HCT116 (cell line): ENCODE data around the gene RNU6-9. TPM values are rescaled to one million over a fixed set of nuclear protein-coding genes. Genes with fewer than 3 reads are reported as not detected.
A peak's percentile ranks its signal among the peaks of the same experiment; 100 is the strongest.

Experiments used
- ATAC-seq: fragments of 200-7000 bp; cut with Tn5 transposase; 2 replicates; pipeline ENCODE4 v1.9.1; 2020; ENCODE audit warnings: mild to moderate bottlenecking, moderate library complexity
- BruUV-seq: library from RNA; stranded (reverse); fragments of 400-500 nt; replicated peaks from 2 replicates; lab custom pipeline; 2021; lab: Mats Ljungman, UMichigan
- CTCF ChIA-PET: fragments of 300-600 bp; sonication (Branson Sonifier 250); formaldehyde crosslinking; loops from one replicate; lab custom pipeline; 2021; ENCODE audit warnings: antibody characterized with exemption; lab: Charles Lee
- POLR2A ChIA-PET: fragments of 300-600, 350-600 bp; sonication (Branson Sonifier 250); formaldehyde crosslinking; loops from one replicate; lab custom pipeline; 2021; ENCODE audit warnings: antibody characterized with exemption; lab: Charles Lee
- RAD21 ChIA-PET, 2 experiments: fragments of 300-600 bp; sonication (Branson Sonifier 250); formaldehyde crosslinking; loops; one replicate each; lab custom pipeline; 2023; ENCODE audit warnings: low total read pairs in 2 of 2; ENCODE audit not compliant: uncharacterized antibody in 2 of 2, unreplicated experiment in 2 of 2, low non-redundant PET in 1 of 2; lab: Charles Lee
- DNase-seq: peaks from one replicate; pipeline ENCODE4 v3.0.0-alpha.2; 2010; ENCODE audit warnings: low read depth, low spot score
- H2AFZ ChIP-seq: fragments of 200-600 bp; shearing (Covaris generic), sonication (generic); 2 replicates; pipeline ENCODE4 v1.6.1; 2017; ENCODE audit warnings: low read depth, mixed run types, mixed read lengths, antibody characterized with exemption, low read length; ENCODE audit not compliant: poor library complexity, severe bottlenecking
- H3K27ac ChIP-seq: 2 replicates; pipeline ENCODE4 v1.5.1; 2012; ENCODE audit warnings: low read depth, low read length
- H3K27me3 ChIP-seq: fragments of 200-600 bp; sonication (generic); 2 replicates; pipeline ENCODE4 v1.6.1; 2016; ENCODE audit warnings: mixed run types, low read length, mixed read lengths; ENCODE audit not compliant: insufficient read depth
- H3K36me3 ChIP-seq, 2 experiments: fragments of 200-500 bp in 1 of 2; fragments of 200-600 bp in 1 of 2; sonication (Bioruptor generic) in 1 of 2; sonication (generic) in 1 of 2; 2 replicates each; pipeline versions ENCODE4 v1.5.1 to v1.6.1; 2014 to 2016; ENCODE audit warnings: low read length in 2 of 2, inconsistent platforms in 1 of 2, mixed read lengths in 1 of 2, mixed run types in 1 of 2; ENCODE audit not compliant: insufficient read depth in 2 of 2, control insufficient read depth in 1 of 2
- H3K4me1 ChIP-seq, 2 experiments: fragments of 200-600 bp in 1 of 2; sonication (generic) in 1 of 2; 2 replicates each; pipeline versions ENCODE4 v1.5.1 to v1.6.1; 2012 to 2017; ENCODE audit warnings: low read length in 2 of 2, inconsistent platforms in 1 of 2, mild to moderate bottlenecking in 1 of 2, mixed read lengths in 1 of 2, mixed run types in 1 of 2, moderate library complexity in 1 of 2; ENCODE audit not compliant: insufficient read depth in 2 of 2, control insufficient read depth in 1 of 2
- H3K4me2 ChIP-seq: fragments of 200-600 bp; sonication (generic); 2 replicates; pipeline ENCODE4 v1.6.1; 2017; ENCODE audit warnings: mixed run types, low read length, mixed read lengths
- H3K4me3 ChIP-seq, 2 experiments: fragments of 200-600 bp in 1 of 2; sonication (generic) in 1 of 2; replicated peaks in 1 of 2; 2 replicates each; pipeline ENCODE4 v1.5.1; 2011 to 2016; ENCODE audit warnings: low read length in 2 of 2, control low read depth in 1 of 2, low read depth in 1 of 2, mild to moderate bottlenecking in 1 of 2, mixed read lengths in 1 of 2, mixed run types in 1 of 2
- H3K79me2 ChIP-seq: fragments of 200-600 bp; sonication (generic); 2 replicates; pipeline ENCODE4 v1.6.1; 2017; ENCODE audit warnings: mild to moderate bottlenecking, mixed run types, low read length, moderate library complexity, mixed read lengths; ENCODE audit not compliant: insufficient read depth
- H3K9ac ChIP-seq: fragments of 200-600 bp; sonication (generic); 2 replicates; pipeline ENCODE4 v1.6.1; 2016; ENCODE audit warnings: low read length, mixed read lengths
- H3K9me2 ChIP-seq: fragments of 200-600 bp; sonication (generic), shearing (Covaris generic); 2 replicates; pipeline ENCODE4 v1.6.1; 2017; ENCODE audit warnings: mixed run types, mild to moderate bottlenecking, moderate library complexity; ENCODE audit not compliant: insufficient read depth
- H3K9me3 ChIP-seq, 2 experiments: fragments of 200-500 bp in 1 of 2; fragments of 200-600 bp in 1 of 2; sonication (Bioruptor generic) in 1 of 2; sonication (generic) in 1 of 2; 2 replicates each; pipeline ENCODE4 v1.6.1; 2014 to 2017; ENCODE audit warnings: low read length in 2 of 2, mixed read lengths in 2 of 2, inconsistent platforms in 1 of 2, low read depth in 1 of 2, mild to moderate bottlenecking in 1 of 2, mixed run types in 1 of 2, moderate library complexity in 1 of 2; ENCODE audit not compliant: control insufficient read depth in 1 of 2, insufficient read depth in 1 of 2
- H4K20me1 ChIP-seq: fragments of 200-600 bp; sonication (generic), shearing (Covaris generic); 2 replicates; pipeline ENCODE4 v1.6.1; 2017; ENCODE audit warnings: mixed run types, mild to moderate bottlenecking, moderate library complexity; ENCODE audit not compliant: insufficient read depth
- ATF3 ChIP-seq: IDR thresholded peaks from 2 replicates; pipeline ENCODE4 v1.6.1; 2012
- CBX3 ChIP-seq: IDR thresholded peaks from 2 replicates; pipeline ENCODE4 v1.6.1; 2012; ENCODE audit warnings: low read depth
- CEBPB ChIP-seq: IDR thresholded peaks from 2 replicates; pipeline ENCODE4 v1.6.1; 2012; ENCODE audit warnings: low read depth
- CTCF ChIP-seq, 3 experiments: fragments of 200-600 bp in 1 of 3; sonication (generic) in 1 of 3; IDR thresholded peaks in 2 of 3; conservative IDR thresholded peaks in 1 of 3; 2 replicates each; pipeline ENCODE4 v1.5.1; 2012 to 2017; ENCODE audit warnings: low read depth in 2 of 3, low read length in 2 of 3, antibody characterized with exemption in 1 of 3, borderline replicate concordance in 1 of 3, control low read depth in 1 of 3, mild to moderate bottlenecking in 1 of 3, mixed read lengths in 1 of 3, mixed run types in 1 of 3, moderate library complexity in 1 of 3; ENCODE audit not compliant: insufficient read depth in 1 of 3
- EGR1 ChIP-seq: IDR thresholded peaks from 2 replicates; pipeline ENCODE4 v1.6.1; 2012; ENCODE audit warnings: low read depth
- ELF1 ChIP-seq: IDR thresholded peaks from 2 replicates; pipeline ENCODE4 v1.6.1; 2012; ENCODE audit warnings: low read depth, borderline replicate concordance
- EZH2phosphoT487 ChIP-seq: fragments of 200-600 bp; IDR thresholded peaks from 2 replicates; pipeline ENCODE4 v1.6.1; 2018; ENCODE audit warnings: antibody characterized with exemption, borderline replicate concordance
- FOSL1 ChIP-seq: IDR thresholded peaks from 2 replicates; pipeline ENCODE4 v1.6.1; 2012; ENCODE audit warnings: low read depth
- JUND ChIP-seq: IDR thresholded peaks from 2 replicates; pipeline ENCODE4 v1.6.1; 2012
- POLR2A ChIP-seq: IDR thresholded peaks from 2 replicates; pipeline ENCODE4 v1.7.0; 2011; ENCODE audit warnings: borderline replicate concordance; ENCODE audit not compliant: insufficient read depth, insufficient read length; ENCODE audit errors: extremely low read depth
- RAD21 ChIP-seq: IDR thresholded peaks from 2 replicates; pipeline ENCODE4 v1.6.1; 2012; ENCODE audit warnings: low read depth, mild to moderate bottlenecking
- SIN3A ChIP-seq: IDR thresholded peaks from 2 replicates; pipeline ENCODE4 v1.6.1; 2012; ENCODE audit warnings: low read depth
- SP1 ChIP-seq: IDR thresholded peaks from 2 replicates; pipeline ENCODE4 v1.6.1; 2012; ENCODE audit warnings: low read depth
- SRF ChIP-seq: IDR thresholded peaks from 2 replicates; pipeline ENCODE4 v1.6.1; 2012; ENCODE audit warnings: low read depth
- YY1 ChIP-seq: IDR thresholded peaks from 2 replicates; pipeline ENCODE4 v1.6.1; 2011; ENCODE audit warnings: low read length, low read depth, moderate library complexity, mild to moderate bottlenecking; ENCODE audit not compliant: insufficient replicate concordance; ENCODE audit errors: extremely low read depth
- ZBTB33 ChIP-seq: IDR thresholded peaks from 2 replicates; pipeline ENCODE4 v1.6.1; 2011; ENCODE audit warnings: mild to moderate bottlenecking, low read length, moderate library complexity; ENCODE audit not compliant: insufficient replicate concordance; ENCODE audit errors: extremely low read depth
- ZFX ChIP-seq: fragments of 450-650 bp; IDR thresholded peaks from 2 replicates; pipeline ENCODE4 v1.6.1; 2017
- ZNF274 ChIP-seq: fragments of 200-500 bp; sonication (Bioruptor generic); IDR thresholded peaks from 2 replicates; pipeline ENCODE4 v1.6.1; 2014; ENCODE audit warnings: mild to moderate bottlenecking, low read depth, low read length, inconsistent platforms
- intact Hi-C: fragments of 100-400 bp; cut with micrococcal nuclease; formaldehyde crosslinking; loops from 2 replicates; pipeline ENCODE4 v1.10.0; 2022
- total RNA-seq: library from RNA; stranded (reverse); gene quantifications from one replicate; pipeline ENCODE4 v1.2.1, GENCODE V29; 2021; ENCODE audit not compliant: unreplicated experiment
- TF ChIP-seq, protein P1 (sequence below): IDR thresholded peaks from 2 replicates; pipeline ENCODE4 v1.6.1; 2012
- TF ChIP-seq, protein P2 (sequence below): IDR thresholded peaks from 2 replicates; pipeline ENCODE4 v1.6.1; 2012; ENCODE audit warnings: low read depth

Gene RNU6-9
- total RNA-seq, 1 experiment from 2014 or later: not detected

DNA sequence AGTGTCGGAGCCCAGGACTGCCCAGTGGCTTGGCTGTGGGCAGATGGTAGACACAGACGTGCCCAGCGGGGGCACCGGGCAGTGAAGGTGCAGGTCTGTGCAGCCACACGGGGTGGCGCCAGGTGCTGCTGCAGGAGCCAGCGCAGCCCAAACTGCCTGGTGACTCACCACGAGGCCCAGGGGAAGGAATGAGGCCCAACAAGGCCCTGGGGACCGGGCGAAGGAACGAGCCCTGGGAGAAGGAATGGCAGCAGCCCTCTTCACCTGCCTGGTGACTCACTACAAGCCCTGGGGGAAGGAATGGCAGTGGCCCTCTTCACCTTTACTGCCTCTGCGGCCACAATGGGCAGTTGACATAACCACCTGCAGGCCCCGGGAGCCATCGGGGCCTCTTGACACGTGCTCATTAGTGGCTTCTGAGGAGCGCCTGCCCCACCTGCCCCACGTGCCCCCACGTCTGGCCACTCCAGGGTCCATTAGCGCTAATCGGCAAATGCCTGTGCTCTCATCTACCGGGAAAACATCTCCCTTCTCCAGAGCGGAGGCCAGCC is 9.5 kb upstream of the RNU6-9 start:
- Histone ChIP-seq H3K9me2 (no peaks in the 10 kb centered on the region), H3K27ac (peak overlapping the region; percentile 77), H4K20me1 (no peaks in the 10 kb centered on the region), H3K79me2 (no peaks in the 10 kb centered on the region), H2AFZ (no peak overlapping the region), H3K27me3 (no peaks in the 10 kb centered on the region), H3K9me3 (no peaks in the 10 kb centered on the region), H3K4me3 (no peak overlapping the region), H3K36me3 (peaks cover 5 to 11% of the 10 kb centered on the region in 2 experiments; a peak in 3 of 4 replicates), H3K4me2 (peak overlapping the region; percentile 60), H3K4me1 (peaks cover 20 to 22% of the 10 kb centered on the region in 2 experiments), H3K9ac (peak overlapping the region; percentile 57)
- ChIA-PET POLR2A (no interaction called here), RAD21 (interaction anchor here in 1 of 2 experiments (0.8 kb wide), 1 partner anchor 10 kb away, joined by 3 read pairs; the partner anchor contains the start of gene RNU6-9), CTCF (no interaction called here)
- DNase-seq (peak; percentile 91), ATAC-seq (peak; percentile 95)
- intact Hi-C loops: loop anchor here (1.0 to 2.0 kb wide), 2 partner anchors 25 to 34 kb away; partner anchors contain the start of gene KISS1R
- no TSS peak for BruUV-seq
- TF ChIP-seq, protein P1, sequence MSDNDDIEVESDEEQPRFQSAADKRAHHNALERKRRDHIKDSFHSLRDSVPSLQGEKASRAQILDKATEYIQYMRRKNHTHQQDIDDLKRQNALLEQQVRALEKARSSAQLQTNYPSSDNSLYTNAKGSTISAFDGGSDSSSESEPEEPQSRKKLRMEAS: peak; percentile 96
- TF ChIP-seq SRF: no peak; the same call in 1 of the 2 replicates
- no peak for TF ChIP-seq ELF1
- peak; percentile 96 for TF ChIP-seq RAD21
- TF ChIP-seq SP1: peak; percentile 85
- no peak for TF ChIP-seq CEBPB
- TF ChIP-seq ZNF274: no peak
- TF ChIP-seq JUND: peak; percentile 95
- TF ChIP-seq CBX3: peak; percentile 97
- TF ChIP-seq ZFX: peak; percentile 70; the same call in 1 of the 2 replicates
- no peak for TF ChIP-seq ATF3
- peak; percentile 20 for TF ChIP-seq YY1
- peak; percentile 72 to 90 (median 80) for TF ChIP-seq CTCF (IDR thresholded peaks at IDR 0.05 in 2 of 3, conservative IDR thresholded peaks at IDR 0.05 in 1 of 3; ENCODE audit: borderline replicate concordance in 1 of 3, insufficient read depth in 1 of 3, low read depth in 2 of 3, low read length in 2 of 3)
- TF ChIP-seq EGR1: no peak
- TF ChIP-seq SIN3A: no peak; the same call in none of the 2 replicates
- TF ChIP-seq, protein P2, sequence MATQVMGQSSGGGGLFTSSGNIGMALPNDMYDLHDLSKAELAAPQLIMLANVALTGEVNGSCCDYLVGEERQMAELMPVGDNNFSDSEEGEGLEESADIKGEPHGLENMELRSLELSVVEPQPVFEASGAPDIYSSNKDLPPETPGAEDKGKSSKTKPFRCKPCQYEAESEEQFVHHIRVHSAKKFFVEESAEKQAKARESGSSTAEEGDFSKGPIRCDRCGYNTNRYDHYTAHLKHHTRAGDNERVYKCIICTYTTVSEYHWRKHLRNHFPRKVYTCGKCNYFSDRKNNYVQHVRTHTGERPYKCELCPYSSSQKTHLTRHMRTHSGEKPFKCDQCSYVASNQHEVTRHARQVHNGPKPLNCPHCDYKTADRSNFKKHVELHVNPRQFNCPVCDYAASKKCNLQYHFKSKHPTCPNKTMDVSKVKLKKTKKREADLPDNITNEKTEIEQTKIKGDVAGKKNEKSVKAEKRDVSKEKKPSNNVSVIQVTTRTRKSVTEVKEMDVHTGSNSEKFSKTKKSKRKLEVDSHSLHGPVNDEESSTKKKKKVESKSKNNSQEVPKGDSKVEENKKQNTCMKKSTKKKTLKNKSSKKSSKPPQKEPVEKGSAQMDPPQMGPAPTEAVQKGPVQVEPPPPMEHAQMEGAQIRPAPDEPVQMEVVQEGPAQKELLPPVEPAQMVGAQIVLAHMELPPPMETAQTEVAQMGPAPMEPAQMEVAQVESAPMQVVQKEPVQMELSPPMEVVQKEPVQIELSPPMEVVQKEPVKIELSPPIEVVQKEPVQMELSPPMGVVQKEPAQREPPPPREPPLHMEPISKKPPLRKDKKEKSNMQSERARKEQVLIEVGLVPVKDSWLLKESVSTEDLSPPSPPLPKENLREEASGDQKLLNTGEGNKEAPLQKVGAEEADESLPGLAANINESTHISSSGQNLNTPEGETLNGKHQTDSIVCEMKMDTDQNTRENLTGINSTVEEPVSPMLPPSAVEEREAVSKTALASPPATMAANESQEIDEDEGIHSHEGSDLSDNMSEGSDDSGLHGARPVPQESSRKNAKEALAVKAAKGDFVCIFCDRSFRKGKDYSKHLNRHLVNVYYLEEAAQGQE: no peak
- peak; percentile 92 for TF ChIP-seq FOSL1
- peak; percentile 77 for TF ChIP-seq ZBTB33
- no peak for TF ChIP-seq POLR2A
- TF ChIP-seq EZH2phosphoT487: no peak
